OCI-LY7 (cell line): ENCODE measurements around the gene ARFGAP2. TPM values are rescaled to one million over a fixed set of nuclear protein-coding genes. Genes with fewer than 3 reads are reported as not detected.
A peak's percentile ranks its signal among the peaks of the same experiment; 100 is the strongest.

Experiments used
- BruUV-seq: library from RNA; stranded (reverse); fragments of 400-500 nt; replicated peaks from 2 replicates; lab custom pipeline; 2021; lab: Mats Ljungman, UMichigan
- CTCF ChIA-PET: fragments of 300-600 bp; sonication (Branson Sonifier 250); formaldehyde crosslinking; loops from one replicate; lab custom pipeline; 2022; ENCODE audit warnings: antibody characterized with exemption; ENCODE audit not compliant: unreplicated experiment; lab: Charles Lee
- POLR2A ChIA-PET: fragments of 300-600 bp; sonication (Branson Sonifier 250); formaldehyde crosslinking; loops from one replicate; lab custom pipeline; 2022; ENCODE audit warnings: antibody characterized with exemption; lab: Charles Lee
- DNase-seq: peaks from one replicate; pipeline ENCODE4 v3.0.0-alpha.2; 2015; ENCODE audit warnings: low spot score
- H2AFZ ChIP-seq: fragments of 200-600 bp; sonication (generic), shearing (Covaris generic); 2 replicates; pipeline ENCODE4 v1.6.1; 2014; ENCODE audit warnings: mild to moderate bottlenecking, antibody characterized with exemption, low read length, moderate library complexity
- H3K27ac ChIP-seq: fragments of 200-600 bp; sonication (generic); 2 replicates; pipeline ENCODE4 v1.5.1; 2014; ENCODE audit warnings: mixed run types, low read depth, mild to moderate bottlenecking, moderate library complexity, low read length, inconsistent platforms; ENCODE audit not compliant: poor library complexity, severe bottlenecking
- H3K36me3 ChIP-seq: fragments of 200-600 bp; sonication (generic); 2 replicates; pipeline ENCODE4 v1.6.1; 2014; ENCODE audit warnings: mild to moderate bottlenecking, antibody characterized with exemption, low read length, moderate library complexity, mixed read lengths; ENCODE audit not compliant: insufficient read depth
- H3K4me1 ChIP-seq: fragments of 200-600 bp; sonication (generic); 2 replicates; pipeline ENCODE4 v1.5.1; 2014; ENCODE audit warnings: mild to moderate bottlenecking, low read length; ENCODE audit not compliant: insufficient read depth, poor library complexity, severe bottlenecking
- H3K4me2 ChIP-seq: fragments of 200-600 bp; sonication (generic); 2 replicates; pipeline ENCODE4 v1.6.1; 2014; ENCODE audit warnings: mild to moderate bottlenecking, low read length
- H3K4me3 ChIP-seq: fragments of 200-600 bp; sonication (generic); 2 replicates; pipeline ENCODE4 v1.5.1; 2014; ENCODE audit warnings: mild to moderate bottlenecking, low read depth, low read length; ENCODE audit not compliant: poor library complexity, severe bottlenecking
- H3K79me2 ChIP-seq: fragments of 200-600 bp; sonication (generic); 2 replicates; pipeline ENCODE4 v1.6.1; 2016; ENCODE audit warnings: low read depth, mild to moderate bottlenecking, low read length, moderate library complexity, mixed read lengths; ENCODE audit not compliant: insufficient read depth
- H3K9me2 ChIP-seq: fragments of 200-600 bp; sonication (generic); 2 replicates; pipeline ENCODE4 v1.6.1; 2016; ENCODE audit warnings: mild to moderate bottlenecking, low read length, mixed read lengths; ENCODE audit not compliant: insufficient read depth
- H3K9me3 ChIP-seq: fragments of 200-600 bp; sonication (generic); 2 replicates; pipeline ENCODE4 v1.6.1; 2014; ENCODE audit warnings: mild to moderate bottlenecking, mixed run types, low read length, mixed read lengths
- H4K20me1 ChIP-seq: fragments of 200-600 bp; sonication (generic); 2 replicates; pipeline ENCODE4 v1.6.1; 2014; ENCODE audit warnings: mild to moderate bottlenecking, antibody characterized with exemption, low read length, moderate library complexity, mixed read lengths; ENCODE audit not compliant: insufficient read depth
- CTCF ChIP-seq: fragments of 200-600 bp; sonication (generic); conservative IDR thresholded peaks from 2 replicates; pipeline ENCODE4 v1.5.1; 2014; ENCODE audit warnings: mild to moderate bottlenecking, antibody characterized with exemption, low read length, moderate library complexity, mixed read lengths
- EZH2phosphoT487 ChIP-seq: fragments of 200-600 bp; sonication (generic); IDR thresholded peaks from 2 replicates; pipeline ENCODE4 v1.6.1; 2018; ENCODE audit warnings: low read depth, borderline replicate concordance, mild to moderate bottlenecking, mixed run types, antibody characterized with exemption, low read length, moderate library complexity, mixed read lengths
- intact Hi-C: fragments of 100-400 bp; cut with micrococcal nuclease; formaldehyde crosslinking; loops from one replicate; pipeline ENCODE4 v1.10.0; 2022; ENCODE audit not compliant: unreplicated experiment
- total RNA-seq, 2 experiments: library from RNA; depleted of rRNA in 1 of 2; stranded (reverse); fragments of >200 nt in 1 of 2; shearing (Covaris generic) in 1 of 2; gene quantifications; 2 replicates each; pipeline ENCODE4 v1.2.3, GENCODE V29; 2014 to 2022

The ARFGAP2 gene
- total RNA-seq, 2 experiments from 2014 or later = 116 to 135 TPM

DNA sequence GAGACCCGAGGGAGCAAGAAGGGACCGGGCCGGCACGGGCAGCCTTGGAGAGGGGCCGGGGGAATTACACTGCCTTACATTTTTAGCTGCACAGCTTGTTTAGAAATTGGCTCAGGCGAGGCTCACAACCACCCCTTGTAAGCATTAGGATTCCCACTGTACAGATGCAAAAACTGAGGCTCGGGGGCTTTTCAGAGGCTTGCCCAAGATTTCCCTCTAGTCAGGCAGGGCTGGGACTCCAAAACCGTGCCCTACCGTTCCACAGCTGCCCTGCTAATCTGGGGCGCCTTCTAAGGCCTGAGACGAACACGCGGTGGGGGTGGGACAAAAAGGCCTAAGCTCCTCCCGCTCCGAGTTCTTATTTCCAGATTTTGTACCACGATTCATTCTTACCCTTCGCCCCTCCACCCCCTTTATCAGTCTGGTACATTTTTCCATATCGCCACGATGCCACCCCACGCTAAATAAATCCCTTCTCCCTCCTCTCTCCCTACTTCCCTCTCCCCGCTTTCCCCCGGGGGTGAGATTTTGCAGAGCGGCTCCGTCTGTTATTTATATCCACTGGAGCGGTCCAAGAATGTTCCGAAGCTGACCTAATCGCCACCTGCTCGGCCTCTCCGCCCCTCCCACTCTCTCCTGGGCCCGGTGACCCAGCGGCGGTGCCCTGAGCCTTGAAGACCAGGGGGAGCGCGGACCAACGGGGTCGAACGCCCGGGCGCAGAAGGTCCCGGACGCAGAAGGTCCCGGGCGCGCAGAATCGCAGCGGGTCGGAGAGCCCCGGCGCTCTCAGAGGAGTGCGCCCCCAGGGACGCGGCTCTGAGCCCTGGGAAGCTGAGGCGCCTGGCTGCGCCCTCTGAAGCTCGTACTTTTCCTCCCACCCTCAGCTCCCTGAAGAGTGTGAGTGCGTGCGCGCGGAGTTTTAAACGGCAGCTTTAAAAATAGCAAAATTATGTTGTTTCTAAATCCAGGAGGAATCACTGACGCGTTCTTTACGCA, 10.3 kb upstream of the ARFGAP2 start:
- H3K9me2 ChIP-seq = no peaks in the 10 kb centered on the region
- H4K20me1 ChIP-seq = no peaks in the 10 kb centered on the region
- DNase-seq = no peak
- ChIA-PET POLR2A (no interaction called here), CTCF (no interaction called here)
- intact Hi-C loops = no loop called here
- H3K4me1 ChIP-seq = peaks cover 9% of the 10 kb centered on the region
- H3K4me3 ChIP-seq = peak overlapping the region; percentile 30
- H3K27ac ChIP-seq = no peak overlapping the region
- H3K9me3 ChIP-seq = no peaks in the 10 kb centered on the region
- TF ChIP-seq EZH2phosphoT487 (peak; percentile 98), CTCF (peak; percentile 25; the same call in 1 of the 2 replicates)
- H3K4me2 ChIP-seq = peak overlapping the region; percentile 68
- peak overlapping the region; percentile 21; the same call in 1 of the 2 replicates for H2AFZ ChIP-seq
- no TSS peak for BruUV-seq
- H3K36me3 ChIP-seq = no peaks in the 10 kb centered on the region
- H3K79me2 ChIP-seq = no peaks in the 10 kb centered on the region

DNA sequence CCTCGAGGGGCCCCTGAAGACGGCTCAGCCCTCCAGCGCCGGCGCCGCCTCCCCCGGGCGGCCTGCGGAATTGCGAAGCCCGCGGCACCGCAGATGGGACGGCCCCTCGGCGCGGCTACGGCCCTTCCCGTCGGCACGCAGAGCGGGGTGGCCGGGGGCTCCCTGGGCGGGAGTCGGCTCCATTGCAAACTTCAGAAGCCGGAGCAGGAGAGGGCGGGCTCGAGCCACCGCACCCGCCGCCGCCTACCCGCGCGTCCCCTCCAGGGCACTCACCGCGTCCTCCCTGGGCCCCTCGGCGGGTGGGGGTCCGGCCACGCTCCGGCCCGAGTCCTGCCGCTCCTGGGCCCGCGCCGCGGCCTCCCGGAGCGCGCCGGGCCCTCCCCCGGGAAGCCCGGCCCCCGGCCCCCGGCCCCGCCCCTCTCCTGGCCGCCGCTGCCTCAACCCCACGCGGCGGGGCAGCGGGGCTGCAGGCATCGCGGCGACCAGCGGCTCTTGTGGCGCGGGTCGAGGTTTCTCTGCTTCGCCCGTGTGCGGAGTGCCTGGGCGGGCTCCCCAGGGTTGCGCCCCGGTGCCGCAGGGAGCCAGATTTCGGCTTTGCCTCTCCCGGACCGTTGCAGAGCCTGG, 9.5 kb upstream of the ARFGAP2 start, which contains the start of gene PACSIN3:
TSS of gene PACSIN3 (minus strand) at position 359 of the 624 bp plus-strand sequence. CDS start 3,707 bp downstream, outside the sequence.
- no TSS peak for BruUV-seq
- H2AFZ ChIP-seq = peak within 1 kb of the TSS; percentile 21; the same call in 1 of the 2 replicates
- H3K9me3 ChIP-seq = no peaks in the 10 kb centered on the region
- H3K9me2 ChIP-seq = no peaks in the 10 kb centered on the region
- no peak within 1 kb of the TSS for H3K27ac ChIP-seq
- peak within 1 kb of the TSS; percentile 68 for H3K4me2 ChIP-seq
- intact Hi-C loops = no loop called here
- no peaks in the 10 kb centered on the region for H4K20me1 ChIP-seq
- H3K36me3 ChIP-seq = no peaks in the 10 kb centered on the region
- ChIA-PET CTCF (no interaction called here), POLR2A (no interaction called here)
- peaks cover 9% of the 10 kb centered on the region for H3K4me1 ChIP-seq
- peak within 1 kb of the TSS; percentile 30 for H3K4me3 ChIP-seq
- no peaks in the 10 kb centered on the region for H3K79me2 ChIP-seq
- no peak for TF ChIP-seq EZH2phosphoT487
- no peak for TF ChIP-seq CTCF
- no peak for DNase-seq
